ENCODE measurements around the gene IDH3A.

- no peak for TF ChIP-seq CTCF (IDR thresholded peaks at IDR 0.05; ENCODE audit: low read depth, low read length)
- no peak for TF ChIP-seq POLR2A (IDR thresholded peaks at IDR 0.05; ENCODE audit: extremely low read depth, insufficient read length)
- no peak for TF ChIP-seq MYC (IDR thresholded peaks at IDR 0.05; ENCODE audit: low read depth, low read length)
Measured at GRCh38 chr15:78157203-78157602, 8.0 kb downstream of the IDH3A start.

Measured in NB4 (cell line).